GM21360 (cell line): ENCODE results near the gene GOLT1B.
"Not testable (repeated sequence)": the region's sequence is repeated elsewhere in the genome, so short reads cannot be mapped to it uniquely, and the experiment has no call there.

ENCODE experiments used
- ATAC-seq: cut with Tn5 transposase; IDR thresholded peaks from one replicate; pipeline ENCODE4 v1.9.1; 2021; ENCODE audit warnings: mild to moderate bottlenecking, moderate library complexity; ENCODE audit not compliant: unreplicated experiment

The GOLT1B gene

DNA sequence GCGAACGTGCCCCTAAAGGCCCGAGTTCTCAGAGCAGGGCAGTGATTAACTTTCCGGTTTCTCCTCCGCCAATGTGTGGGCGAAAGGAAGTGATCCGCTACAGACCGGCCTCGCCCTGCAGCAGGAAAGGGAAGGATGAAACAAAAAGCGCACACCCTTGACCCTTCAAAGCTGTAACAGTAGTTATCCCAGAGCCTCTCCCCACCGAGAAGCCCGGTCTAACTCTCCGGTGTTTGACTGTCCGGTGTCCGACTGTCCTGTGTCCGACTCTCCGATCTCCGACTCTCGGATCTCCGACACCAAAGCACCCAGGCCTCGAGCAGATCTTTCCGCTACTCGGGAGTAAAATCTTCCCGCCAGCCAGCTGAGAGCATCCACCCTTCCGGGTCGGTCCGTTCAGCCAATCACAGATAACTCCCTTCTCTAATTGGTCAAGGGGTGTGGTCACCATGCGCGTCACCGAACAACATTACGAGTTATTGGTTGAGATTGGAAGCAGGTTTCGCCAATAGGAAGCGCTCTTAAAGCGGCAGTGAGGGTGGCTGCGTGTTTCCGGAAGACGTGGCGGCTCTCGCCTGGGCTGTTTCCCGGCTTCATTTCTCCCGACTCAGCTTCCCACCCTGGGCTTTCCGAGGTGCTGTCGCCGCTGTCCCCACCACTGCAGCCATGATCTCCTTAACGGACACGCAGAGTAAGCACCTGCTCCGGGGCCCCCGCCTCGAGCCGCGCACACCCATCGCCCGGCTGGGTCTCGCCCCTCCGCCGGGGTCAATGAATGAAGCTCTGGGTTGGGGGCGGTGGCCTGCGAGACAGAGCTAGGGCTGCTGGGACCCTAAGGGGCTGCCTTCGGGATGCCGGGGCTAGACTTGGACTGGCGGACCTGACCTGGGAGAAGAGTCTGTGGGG is at the start of gene GOLT1B, which contains the start of gene RECQL:
TSS of gene GOLT1B (plus strand) at position 532 of the 906 bp plus-strand sequence. CDS start at position 667, 135 bp downstream.
TSS of gene RECQL (minus strand) at position 378 of the 906 bp plus-strand sequence. CDS start 2,065 bp downstream, outside the sequence.
- peak; percentile 98 for ATAC-seq

DNA sequence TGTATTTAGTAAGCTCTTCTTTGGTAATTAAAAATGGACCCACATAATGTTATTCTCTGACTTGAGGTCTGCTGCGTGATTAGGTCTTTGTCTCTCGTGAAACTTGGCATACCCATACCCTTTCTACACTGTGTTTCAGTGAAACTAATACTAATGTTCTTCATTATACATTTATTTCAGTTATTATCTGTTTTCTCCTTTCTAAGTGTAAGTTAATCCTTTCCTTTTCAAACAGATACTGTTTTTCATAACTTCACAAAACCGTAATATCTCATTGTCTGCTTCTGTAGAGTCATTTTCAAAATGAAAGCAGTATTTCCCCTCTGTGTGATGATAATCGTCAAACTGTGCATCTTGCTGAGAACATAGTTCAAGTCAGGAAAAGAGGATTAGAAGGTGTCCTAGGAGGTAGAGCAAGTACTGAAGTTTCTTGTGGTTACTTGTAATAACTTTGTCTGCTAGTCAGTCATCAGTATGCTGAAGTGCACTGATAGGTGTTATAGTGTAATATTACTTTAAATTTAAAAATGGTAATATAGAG is 48.2 kb upstream of the GOLT1B start:
- no peak for ATAC-seq

- no peak for ATAC-seq
Observed at GRCh38 chr12:21456291-21456780, 45.3 kb upstream of the GOLT1B start.

- ATAC-seq: no peak
Observed at GRCh38 chr12:21459474-21459873, 42.1 kb upstream of the GOLT1B start.

DNA sequence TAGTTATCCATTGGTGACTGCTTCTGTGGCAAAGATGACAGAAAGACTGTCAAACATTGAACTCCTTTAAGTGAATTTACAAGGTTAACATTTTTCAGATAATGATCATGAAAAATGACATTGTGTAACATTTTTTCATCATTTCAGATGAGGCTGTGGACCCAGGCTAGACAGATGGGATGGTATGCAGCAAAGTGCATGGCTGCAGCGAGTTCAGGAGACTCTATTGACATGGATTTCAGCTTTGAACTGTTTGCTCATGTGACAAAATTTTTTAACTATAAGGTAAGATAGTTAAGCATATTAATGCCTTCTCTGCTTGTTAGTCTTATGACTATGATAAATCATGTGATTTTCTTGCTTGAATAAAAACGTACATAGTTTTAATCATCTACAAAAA is 34.3 kb upstream of the GOLT1B start:
- ATAC-seq: not testable (repeated sequence)

GRCh38 chr12:21471294-21471693 is 30.3 kb upstream of the GOLT1B start:
- no peak for ATAC-seq

DNA sequence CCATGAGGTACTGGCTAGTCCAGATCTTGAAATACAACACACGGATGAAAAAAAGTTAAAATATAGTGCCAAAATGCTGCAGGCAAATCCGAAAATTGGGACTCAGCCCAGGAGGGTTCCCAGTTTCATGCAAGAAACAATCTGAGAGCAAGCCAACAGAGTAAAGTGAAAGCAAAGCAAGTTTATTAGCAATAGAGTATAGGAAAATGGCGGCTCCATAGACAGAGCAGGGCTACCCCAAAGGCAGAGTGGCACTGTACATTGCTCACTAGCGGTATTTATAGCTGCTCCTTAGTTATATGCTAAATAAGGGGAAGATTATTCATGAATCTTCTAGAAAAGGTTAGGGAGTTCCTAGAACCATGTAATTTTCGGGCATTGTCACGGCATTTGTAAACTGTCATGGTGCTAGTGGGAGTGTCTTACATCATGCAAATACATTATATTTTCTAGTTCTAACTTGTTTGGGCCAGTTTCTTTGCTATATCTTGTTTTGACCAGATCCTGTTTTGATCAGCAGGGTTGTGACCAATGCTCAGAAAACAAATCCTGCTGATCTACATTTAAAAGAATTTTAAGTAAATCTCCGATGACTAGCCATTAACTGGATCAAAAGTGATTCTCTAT is 29.3 kb upstream of the GOLT1B start:
- ATAC-seq: no peak

GRCh38 chr12:21475552-21475951 is 26.0 kb upstream of the GOLT1B start:
- no peak for ATAC-seq

GRCh38 chr12:21476949-21477348 is 24.6 kb upstream of the GOLT1B start:
- ATAC-seq: no peak

DNA sequence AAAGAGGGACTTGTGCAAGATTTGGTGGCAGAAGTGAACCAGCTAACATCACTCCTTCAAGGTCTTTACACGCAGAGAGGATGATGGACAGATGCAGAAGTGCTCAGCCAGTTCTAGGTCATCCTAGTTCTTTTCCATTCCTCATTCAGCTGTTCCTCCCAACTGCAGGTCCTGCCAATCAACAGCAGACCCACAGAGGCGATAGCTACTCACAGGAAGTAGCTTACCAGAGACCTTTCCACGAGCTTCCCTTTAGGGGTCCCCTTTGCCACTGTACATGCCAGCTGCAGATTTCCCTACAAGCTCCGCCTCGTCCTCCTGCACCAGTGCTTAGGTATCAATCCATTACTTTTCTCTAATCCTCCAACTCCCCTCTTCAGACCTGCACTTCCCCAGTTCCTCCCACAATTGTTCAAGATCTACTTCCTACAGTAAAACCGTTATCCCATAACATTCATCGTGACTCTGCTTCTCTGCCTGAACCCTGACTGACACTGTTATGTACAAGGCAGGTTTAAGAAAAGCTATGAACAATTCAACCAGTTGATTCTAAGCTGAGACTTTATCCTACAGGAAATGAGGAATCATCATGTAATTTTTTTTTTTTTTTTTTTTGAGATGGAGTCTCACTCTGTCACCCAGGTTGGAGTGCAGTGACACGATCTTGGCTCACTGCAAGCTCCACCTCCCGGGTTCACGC is 22.7 kb upstream of the GOLT1B start:
- no peak for ATAC-seq

DNA sequence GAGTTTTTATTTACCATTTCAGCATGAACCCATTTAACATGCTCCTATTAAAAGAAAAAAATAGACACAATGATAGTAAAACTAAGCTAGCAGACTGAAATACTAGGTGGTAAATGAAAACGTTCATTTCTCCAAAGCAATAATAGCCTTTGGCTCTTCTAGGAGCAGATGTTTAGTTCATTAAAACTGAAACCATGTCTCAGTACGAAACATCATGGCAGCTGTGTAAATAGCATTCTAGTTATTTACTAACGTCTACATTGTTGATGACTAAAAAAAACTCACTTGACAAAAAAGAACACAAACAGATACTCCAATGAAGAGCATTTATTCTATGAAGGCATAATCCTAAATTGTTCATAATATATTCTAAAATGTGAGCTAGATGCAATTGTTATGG is 18.1 kb upstream of the GOLT1B start:
- no peak for ATAC-seq

GRCh38 chr12:21485998-21486397 is 15.6 kb upstream of the GOLT1B start:
- ATAC-seq: no peak

DNA sequence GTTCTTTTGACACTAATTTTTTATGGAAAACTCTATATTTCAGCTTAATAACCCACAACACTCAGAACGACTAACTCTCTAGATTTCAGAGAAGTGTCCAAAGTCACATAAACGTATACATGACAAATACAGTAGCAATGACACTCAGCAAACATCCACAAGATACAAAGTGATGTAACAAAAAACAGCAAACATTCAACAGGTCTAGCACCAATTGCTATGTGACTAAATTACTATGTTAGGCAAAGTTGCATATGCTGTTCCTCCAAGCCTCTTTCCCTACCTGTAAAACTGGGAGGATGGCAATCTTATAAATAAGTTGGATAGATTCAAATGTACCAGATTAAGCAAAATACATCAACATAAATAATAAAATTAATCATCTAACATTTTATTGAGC is 1.8 kb upstream of the GOLT1B start:
- no peak for ATAC-seq

GRCh38 chr12:21500786-21501257 is 767 bp upstream of the GOLT1B start:
- peak; percentile 2 for ATAC-seq

GRCh38 chr12:21502164-21502496 is 541 bp downstream of the GOLT1B start:
- peak; percentile 6 for ATAC-seq

DNA sequence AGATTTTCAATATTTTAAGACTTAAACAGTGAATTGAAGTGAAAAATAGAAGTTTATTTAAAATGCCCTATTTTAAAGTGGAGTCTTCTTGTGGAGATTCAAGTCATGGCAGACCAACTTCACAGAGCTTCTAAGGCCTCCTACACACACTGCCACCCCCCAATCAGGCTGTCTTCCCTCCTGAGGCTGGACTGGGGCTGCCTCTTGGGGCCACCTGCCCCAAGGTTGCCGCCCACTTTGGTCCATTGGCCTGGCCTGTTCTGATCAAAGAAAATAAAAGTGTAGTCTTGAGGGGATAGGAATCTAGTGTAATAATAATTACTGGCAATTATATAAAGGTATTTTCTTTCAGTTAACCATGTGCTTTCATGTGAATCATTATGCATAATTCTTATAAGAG is 1.3 kb downstream of the GOLT1B start:
- no peak for ATAC-seq

DNA sequence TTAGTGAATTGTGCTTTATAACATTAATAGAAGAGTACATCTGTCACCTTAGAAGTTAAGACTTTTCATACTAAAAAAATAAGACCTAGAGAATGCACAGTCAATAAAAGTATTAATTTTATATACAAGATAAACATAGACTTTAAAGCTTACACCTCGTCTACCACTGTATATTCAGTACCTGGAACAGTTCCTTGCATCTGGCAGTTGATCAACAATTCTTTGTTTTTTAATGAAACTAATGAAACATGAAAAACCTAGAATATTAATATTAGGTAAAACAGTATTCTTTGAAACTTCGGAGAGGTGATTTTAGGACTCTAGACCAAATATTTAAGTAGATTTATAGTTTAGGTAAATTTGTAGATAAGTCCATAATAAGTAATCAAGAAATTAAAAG is 4.3 kb downstream of the GOLT1B start:
- ATAC-seq: no peak

- no peak for ATAC-seq
Observed at GRCh38 chr12:21507849-21508248, 6.3 kb downstream of the GOLT1B start.

DNA sequence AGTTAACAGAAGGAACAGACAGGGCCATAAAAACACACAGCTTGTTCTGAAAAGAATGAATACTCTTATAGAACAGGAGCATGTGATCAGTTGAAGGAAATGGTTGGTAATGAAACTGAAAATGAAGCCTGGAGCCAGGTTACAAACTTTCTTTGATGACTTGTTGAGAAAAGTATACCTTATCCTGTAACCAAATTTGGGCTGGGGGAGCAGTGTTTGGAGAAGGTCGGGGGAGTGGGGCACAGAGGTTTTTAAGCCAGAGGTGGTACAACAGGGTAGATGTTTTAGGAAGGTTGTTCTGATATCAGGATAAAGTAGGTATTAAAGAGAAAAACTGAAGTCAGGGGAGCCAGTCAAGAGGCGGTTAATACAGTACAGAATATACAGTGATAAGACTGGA is 8.2 kb downstream of the GOLT1B start:
- peak; percentile 83 for ATAC-seq

GRCh38 chr12:21516281-21516680 is 14.7 kb downstream of the GOLT1B start:
- ATAC-seq: no peak

DNA sequence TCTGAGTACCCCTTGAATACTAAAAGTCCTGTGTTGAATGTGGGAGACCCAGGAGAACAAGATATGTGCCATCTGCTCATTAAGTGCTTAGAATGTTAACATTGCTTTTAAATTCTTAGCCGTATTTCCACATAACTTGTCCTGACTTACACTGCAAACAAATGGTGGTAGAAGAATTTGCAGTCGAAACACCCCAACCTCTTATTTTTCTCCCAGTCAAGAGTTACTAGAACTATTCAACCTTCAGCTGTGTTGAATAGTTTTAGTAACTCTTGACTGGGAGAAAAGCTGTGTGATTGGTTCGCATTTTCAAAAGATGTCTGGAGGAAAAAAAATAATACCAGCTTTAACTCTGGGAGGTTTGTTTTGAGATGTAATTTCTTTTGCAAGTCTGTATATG is 16.9 kb downstream of the GOLT1B start:
- no peak for ATAC-seq
